HL-60 (cell line): ENCODE measurements around the gene CRYGC.
A peak's percentile ranks its signal among the peaks of the same experiment; 100 is the strongest.
"Not testable (repeated sequence)": the region's sequence is repeated elsewhere in the genome, so short reads cannot be mapped to it uniquely, and the experiment has no call there.

ENCODE experiments used
- DNase-seq, 2 experiments: peaks; one replicate each; pipeline ENCODE4 v3.0.0-alpha.2; 2010 to 2020; ENCODE audit warnings: low read depth in 1 of 2, low spot score in 1 of 2
- H3K27ac ChIP-seq: fragments of 250-450 bp; sonication (Bioruptor Pico); replicated peaks from 2 replicates; pipeline ENCODE4 v1.5.1; 2020; ENCODE audit warnings: mild to moderate bottlenecking, moderate library complexity
- H3K27me3 ChIP-seq: fragments of 250-450 bp; sonication (Bioruptor Pico); 2 replicates; pipeline ENCODE4 v1.5.1; 2021; ENCODE audit warnings: mild to moderate bottlenecking, moderate library complexity; ENCODE audit not compliant: insufficient read depth, poor library complexity, severe bottlenecking
- H3K4me3 ChIP-seq: replicated peaks from 2 replicates; pipeline ENCODE4 v1.5.1; 2011; ENCODE audit warnings: mild to moderate bottlenecking, control low read depth, low read length; ENCODE audit not compliant: insufficient read depth
- GABPA ChIP-seq: IDR thresholded peaks from 2 replicates; pipeline ENCODE4 v1.6.1; 2012; ENCODE audit warnings: low read depth
- POLR2AphosphoS5 ChIP-seq: IDR thresholded peaks from 2 replicates; pipeline ENCODE4 v1.6.1; 2012; ENCODE audit warnings: low read depth
- SPI1 ChIP-seq: IDR thresholded peaks from 2 replicates; pipeline ENCODE4 v1.6.1; 2012; ENCODE audit warnings: low read depth, mild to moderate bottlenecking, borderline replicate concordance
- TF ChIP-seq, protein P1 (sequence below): IDR thresholded peaks from one replicate; pipeline ENCODE4 v1.5.1; 2011; ENCODE audit warnings: low read length, control low read depth, inconsistent platforms; ENCODE audit not compliant: insufficient read depth
- TF ChIP-seq, protein P2 (sequence below): IDR thresholded peaks from 2 replicates; pipeline ENCODE4 v1.6.1; 2012; ENCODE audit warnings: low read depth; ENCODE audit not compliant: insufficient replicate concordance

CRYGC gene

DNA sequence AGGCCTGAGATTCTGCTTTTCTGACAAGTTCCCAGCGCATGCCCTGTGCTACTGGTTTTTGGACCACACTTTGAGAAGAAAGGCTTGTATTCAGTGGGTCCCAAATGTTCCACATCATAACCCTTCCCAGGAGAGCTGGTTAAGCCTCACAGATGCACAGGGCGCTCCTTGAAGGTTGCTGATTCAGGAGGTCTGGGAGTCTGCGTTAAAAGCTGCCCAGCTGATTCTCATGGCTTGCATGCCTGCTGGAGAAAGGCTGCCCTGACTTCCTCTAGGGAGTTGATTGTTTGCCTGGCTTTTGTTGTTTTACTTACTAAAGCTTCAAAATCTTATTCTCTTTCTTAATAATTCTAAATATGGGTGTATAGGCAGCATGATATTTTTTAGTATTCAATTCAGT lies 26.0 kb downstream of the CRYGC start:
- DNase-seq = no peak

DNA sequence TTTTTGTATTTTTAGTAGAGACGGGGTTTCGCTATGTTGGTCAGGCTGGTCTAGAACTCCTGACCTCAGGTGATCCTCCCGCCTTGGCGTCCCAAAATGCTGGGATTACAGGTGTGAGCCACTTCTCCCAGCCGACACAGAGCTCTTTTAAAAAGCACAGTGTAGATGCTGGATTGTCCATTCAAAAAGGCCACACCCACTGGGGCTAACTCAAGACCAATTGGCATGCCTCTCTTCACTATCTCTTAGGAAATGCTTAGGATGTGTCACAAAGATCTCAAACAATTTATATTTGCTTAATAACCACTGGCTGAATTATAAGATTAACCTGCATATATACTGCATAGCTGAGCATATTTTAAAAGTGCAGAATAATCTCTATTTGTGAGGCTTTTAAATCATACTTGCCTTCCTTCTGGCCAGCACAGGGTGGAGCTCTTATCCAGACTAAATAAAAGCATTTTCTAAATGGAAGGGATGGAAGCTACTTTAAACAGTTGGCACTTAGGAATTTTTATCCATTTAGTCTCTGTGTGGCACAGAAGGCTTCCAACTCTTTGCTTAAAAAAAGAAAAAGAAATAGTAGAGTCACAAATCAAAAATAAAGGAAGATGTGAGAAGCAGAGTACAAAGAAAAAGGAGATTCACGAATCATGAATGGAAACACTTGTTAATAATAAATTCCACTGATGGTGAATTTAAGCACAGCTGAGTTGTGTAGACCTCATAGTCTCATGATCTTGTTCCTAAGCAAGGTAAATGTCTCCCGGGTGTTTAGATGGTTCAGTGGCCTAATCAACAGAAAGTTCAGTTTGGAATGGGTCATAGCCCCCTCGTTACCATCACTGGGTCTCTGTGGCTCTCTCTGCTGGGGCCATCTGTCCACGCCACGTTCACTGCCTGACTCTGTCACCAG lies 27.7 kb downstream of the CRYGC start:
- TF ChIP-seq, protein P1, sequence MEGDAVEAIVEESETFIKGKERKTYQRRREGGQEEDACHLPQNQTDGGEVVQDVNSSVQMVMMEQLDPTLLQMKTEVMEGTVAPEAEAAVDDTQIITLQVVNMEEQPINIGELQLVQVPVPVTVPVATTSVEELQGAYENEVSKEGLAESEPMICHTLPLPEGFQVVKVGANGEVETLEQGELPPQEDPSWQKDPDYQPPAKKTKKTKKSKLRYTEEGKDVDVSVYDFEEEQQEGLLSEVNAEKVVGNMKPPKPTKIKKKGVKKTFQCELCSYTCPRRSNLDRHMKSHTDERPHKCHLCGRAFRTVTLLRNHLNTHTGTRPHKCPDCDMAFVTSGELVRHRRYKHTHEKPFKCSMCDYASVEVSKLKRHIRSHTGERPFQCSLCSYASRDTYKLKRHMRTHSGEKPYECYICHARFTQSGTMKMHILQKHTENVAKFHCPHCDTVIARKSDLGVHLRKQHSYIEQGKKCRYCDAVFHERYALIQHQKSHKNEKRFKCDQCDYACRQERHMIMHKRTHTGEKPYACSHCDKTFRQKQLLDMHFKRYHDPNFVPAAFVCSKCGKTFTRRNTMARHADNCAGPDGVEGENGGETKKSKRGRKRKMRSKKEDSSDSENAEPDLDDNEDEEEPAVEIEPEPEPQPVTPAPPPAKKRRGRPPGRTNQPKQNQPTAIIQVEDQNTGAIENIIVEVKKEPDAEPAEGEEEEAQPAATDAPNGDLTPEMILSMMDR = no peak
- TF ChIP-seq POLR2AphosphoS5 (no peak), GABPA (no peak), SPI1 (no peak)
- TF ChIP-seq, protein P2, sequence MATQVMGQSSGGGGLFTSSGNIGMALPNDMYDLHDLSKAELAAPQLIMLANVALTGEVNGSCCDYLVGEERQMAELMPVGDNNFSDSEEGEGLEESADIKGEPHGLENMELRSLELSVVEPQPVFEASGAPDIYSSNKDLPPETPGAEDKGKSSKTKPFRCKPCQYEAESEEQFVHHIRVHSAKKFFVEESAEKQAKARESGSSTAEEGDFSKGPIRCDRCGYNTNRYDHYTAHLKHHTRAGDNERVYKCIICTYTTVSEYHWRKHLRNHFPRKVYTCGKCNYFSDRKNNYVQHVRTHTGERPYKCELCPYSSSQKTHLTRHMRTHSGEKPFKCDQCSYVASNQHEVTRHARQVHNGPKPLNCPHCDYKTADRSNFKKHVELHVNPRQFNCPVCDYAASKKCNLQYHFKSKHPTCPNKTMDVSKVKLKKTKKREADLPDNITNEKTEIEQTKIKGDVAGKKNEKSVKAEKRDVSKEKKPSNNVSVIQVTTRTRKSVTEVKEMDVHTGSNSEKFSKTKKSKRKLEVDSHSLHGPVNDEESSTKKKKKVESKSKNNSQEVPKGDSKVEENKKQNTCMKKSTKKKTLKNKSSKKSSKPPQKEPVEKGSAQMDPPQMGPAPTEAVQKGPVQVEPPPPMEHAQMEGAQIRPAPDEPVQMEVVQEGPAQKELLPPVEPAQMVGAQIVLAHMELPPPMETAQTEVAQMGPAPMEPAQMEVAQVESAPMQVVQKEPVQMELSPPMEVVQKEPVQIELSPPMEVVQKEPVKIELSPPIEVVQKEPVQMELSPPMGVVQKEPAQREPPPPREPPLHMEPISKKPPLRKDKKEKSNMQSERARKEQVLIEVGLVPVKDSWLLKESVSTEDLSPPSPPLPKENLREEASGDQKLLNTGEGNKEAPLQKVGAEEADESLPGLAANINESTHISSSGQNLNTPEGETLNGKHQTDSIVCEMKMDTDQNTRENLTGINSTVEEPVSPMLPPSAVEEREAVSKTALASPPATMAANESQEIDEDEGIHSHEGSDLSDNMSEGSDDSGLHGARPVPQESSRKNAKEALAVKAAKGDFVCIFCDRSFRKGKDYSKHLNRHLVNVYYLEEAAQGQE = no peak
- Histone ChIP-seq H3K27me3 (no peaks in the 10 kb centered on the region), H3K4me3 (no peak overlapping the region), H3K27ac (no peak overlapping the region)
- no peak for DNase-seq

More for the DNA sequence above, 26.0 kb downstream of the CRYGC start:
- H3K4me3 ChIP-seq = no peak overlapping the region
- no peak overlapping the region for H3K27ac ChIP-seq
- no peaks in the 10 kb centered on the region for H3K27me3 ChIP-seq
- TF ChIP-seq, protein P2 = no peak
- TF ChIP-seq SPI1 (no peak), GABPA (no peak), POLR2AphosphoS5 (no peak)
- TF ChIP-seq, protein P1 = no peak

DNA sequence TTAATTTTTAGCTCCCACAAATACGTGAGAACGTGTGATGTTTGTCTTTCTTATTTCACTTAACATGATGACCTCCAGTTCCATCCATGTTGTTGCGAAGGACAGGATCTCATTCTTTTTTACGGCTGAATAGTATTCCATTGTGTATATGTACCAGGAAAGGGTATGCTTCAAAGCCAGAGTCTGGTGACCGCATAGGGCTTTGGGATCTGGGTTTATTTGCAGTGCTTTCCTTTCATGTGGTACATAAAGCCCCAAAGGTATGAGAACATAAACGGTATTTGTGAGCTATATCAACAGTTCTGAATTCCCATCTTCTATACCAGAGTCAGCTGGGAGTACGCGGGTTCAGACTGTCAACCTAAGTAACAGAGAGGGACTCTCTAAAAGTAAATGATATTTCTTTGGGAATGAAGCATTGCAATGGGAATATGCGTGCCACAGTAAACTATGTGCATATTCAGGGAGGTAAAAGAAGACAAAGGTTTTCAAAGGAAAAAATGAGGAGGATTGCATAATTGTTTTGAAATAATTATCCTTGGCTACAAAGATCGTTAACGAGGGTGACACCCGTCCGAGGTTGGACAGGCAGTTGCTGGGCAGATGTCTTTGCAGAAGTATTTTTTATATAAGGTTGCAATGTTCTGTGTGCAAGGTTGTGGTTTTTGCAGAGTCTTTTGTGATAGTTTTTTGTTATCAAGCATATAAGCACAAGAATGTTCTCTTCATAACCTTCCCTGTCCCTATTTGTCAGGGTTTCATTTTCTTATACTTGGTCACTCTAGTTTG lies 29.8 kb downstream of the CRYGC start:
- TF ChIP-seq SPI1 (no peak), GABPA (no peak)
- TF ChIP-seq, protein P1 = no peak
- peak in 1 of 2 experiments; percentile 31 for DNase-seq
- Histone ChIP-seq H3K27me3 (no peaks in the 10 kb centered on the region), H3K4me3 (no peak overlapping the region), H3K27ac (no peak overlapping the region)

DNA sequence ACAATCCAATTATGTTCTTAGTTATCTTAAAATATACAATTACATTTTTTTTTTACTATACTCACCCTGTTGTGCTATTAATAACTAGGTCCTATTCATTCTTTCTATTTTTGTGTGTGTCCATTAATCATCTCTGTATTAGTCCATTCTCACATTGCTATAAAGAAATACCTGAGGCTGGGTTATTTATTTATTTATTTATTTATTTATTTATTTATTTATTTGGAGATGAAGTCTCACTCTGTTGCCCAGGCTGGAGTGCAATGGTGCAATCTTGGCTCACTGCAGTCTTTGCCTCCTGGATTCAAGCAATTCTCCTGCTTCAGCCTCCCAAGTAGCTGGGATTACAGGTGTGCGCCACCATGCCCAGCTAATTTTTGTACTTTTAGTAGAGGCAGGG lies 30.9 kb downstream of the CRYGC start:
- H3K27me3 ChIP-seq, DNase-seq, H3K4me3 ChIP-seq: not testable (repeated sequence)

More for the DNA sequence above, 30.9 kb downstream of the CRYGC start:
- H3K27ac ChIP-seq = not testable (repeated sequence)
